B cell (primary cell): ENCODE measurements around the gene GORASP1. TPM values are rescaled to one million over a fixed set of nuclear protein-coding genes. Genes with fewer than 3 reads are reported as not detected.

ENCODE experiments used
- ATAC-seq: fragments of 200-7000 bp; cut with Tn5 transposase; one replicate; pipeline ENCODE4 v1.10.0; 2021; ENCODE audit warnings: low read depth, mild to moderate bottlenecking, moderate number of reproducible peaks, moderate library complexity
- CTCF ChIA-PET: fragments of 350-600 bp; sonication (Branson Sonifier 250); formaldehyde crosslinking; loops from one replicate; lab custom pipeline; 2021; ENCODE audit warnings: antibody characterized with exemption, inconsistent platforms; lab: Charles Lee
- POLR2A ChIA-PET: fragments of 350-600 bp; sonication (Branson Sonifier 250); formaldehyde crosslinking; loops from one replicate; lab custom pipeline; 2021; ENCODE audit warnings: antibody characterized with exemption; lab: Charles Lee
- DNase-seq: peaks from one replicate; pipeline ENCODE4 v3.0.0; 2013
- H2AFZ ChIP-seq: 2 replicates; pipeline ENCODE4 v1.6.1; 2012; ENCODE audit warnings: mild to moderate bottlenecking, low read depth, low read length; ENCODE audit not compliant: insufficient read depth, poor library complexity, severe bottlenecking
- H3K27ac ChIP-seq, 2 donors: 1 replicate in 1 of 2; 2 replicates in 1 of 2; pipeline ENCODE4 v1.5.1; 2012 to 2013; ENCODE audit warnings: low read length in 2 of 2, mild to moderate bottlenecking in 2 of 2, moderate library complexity in 1 of 2
- H3K27me3 ChIP-seq, 4 experiments: fragments of 200-600 bp in 1 of 4; sonication (generic) in 1 of 4; replicated peaks in 1 of 4; 1 replicate in 2 of 4; 2 replicates in 2 of 4; pipeline versions ENCODE4 v1.6.1 to v1.7.0; 2013 to 2016; ENCODE audit warnings: low read length in 3 of 4, mild to moderate bottlenecking in 2 of 4, mixed read lengths in 1 of 4, moderate library complexity in 1 of 4; ENCODE audit not compliant: insufficient read depth in 4 of 4, control insufficient read depth in 3 of 4; ENCODE audit errors: control extremely low read depth in 1 of 4
- H3K36me3 ChIP-seq, 2 experiments: replicated peaks in 1 of 2; 1 replicate in 1 of 2; 2 replicates in 1 of 2; pipeline versions ENCODE4 v1.6.1 to v1.7.1; 2013; ENCODE audit warnings: low read length in 1 of 2; ENCODE audit not compliant: insufficient read depth in 2 of 2, control insufficient read depth in 1 of 2; ENCODE audit errors: control extremely low read depth in 1 of 2, extremely low read depth in 1 of 2
- H3K4me1 ChIP-seq, 2 donors: fragments of 200-600 bp in 1 of 2; sonication (generic) in 1 of 2; 1 replicate in 1 of 2; 2 replicates in 1 of 2; pipeline versions ENCODE4 v1.5.1 to v1.6.1; 2013 to 2017; ENCODE audit warnings: low read length in 2 of 2; ENCODE audit not compliant: control insufficient read depth in 2 of 2, insufficient read depth in 2 of 2
- H3K4me2 ChIP-seq: replicated peaks from 2 replicates; pipeline ENCODE3; 2012; ENCODE audit warnings: mild to moderate bottlenecking, low read depth, low read length; ENCODE audit not compliant: poor library complexity, severe bottlenecking
- H3K4me3 ChIP-seq, 5 experiments: fragments of 200-600 bp in 1 of 5; sonication (generic) in 1 of 5; 1 replicate in 3 of 5; 2 replicates in 2 of 5; pipeline versions ENCODE4 v1.5.1 to v1.7.0; 2011 to 2016; ENCODE audit warnings: low read length in 4 of 5, mild to moderate bottlenecking in 4 of 5, low read depth in 2 of 5, control low read depth in 1 of 5, moderate library complexity in 1 of 5; ENCODE audit not compliant: insufficient read depth in 1 of 5; ENCODE audit errors: control extremely low read depth in 1 of 5, extremely low read depth in 1 of 5
- H3K79me2 ChIP-seq: fragments of 200-600 bp; sonication (generic); one replicate; pipeline ENCODE4 v1.6.0; 2016; ENCODE audit warnings: low read length; ENCODE audit not compliant: control insufficient read depth, insufficient read depth
- H3K9ac ChIP-seq: fragments of 200-600 bp; sonication (generic); 2 replicates; pipeline ENCODE4 v1.6.1; 2017; ENCODE audit warnings: mild to moderate bottlenecking, low read length, moderate library complexity
- H3K9me3 ChIP-seq, 3 donors: one replicate each; pipeline versions ENCODE4 v1.6.1 to v1.7.1; 2013; ENCODE audit warnings: low read length in 2 of 3; ENCODE audit not compliant: control insufficient read depth in 2 of 3, insufficient read depth in 1 of 3; ENCODE audit errors: control extremely low read depth in 1 of 3
- H4K20me1 ChIP-seq: 2 replicates; pipeline ENCODE4 v1.6.0; 2012; ENCODE audit warnings: mild to moderate bottlenecking, low read length; ENCODE audit not compliant: insufficient read depth, control insufficient read depth, poor library complexity, severe bottlenecking
- H3K27ac Mint-ChIP-seq: one replicate; pipeline ENCODE4 v1.8.0; 2021; ENCODE audit warnings: mixed read lengths
- H3K27me3 Mint-ChIP-seq: one replicate; pipeline ENCODE4 v1.8.0; 2021; ENCODE audit warnings: mixed read lengths
- H3K4me1 Mint-ChIP-seq: one replicate; pipeline ENCODE4 v1.8.0; 2021; ENCODE audit warnings: mixed read lengths
- H3K4me3 Mint-ChIP-seq: one replicate; pipeline ENCODE4 v1.8.0; 2021; ENCODE audit warnings: mixed read lengths
- H3K9me3 Mint-ChIP-seq: one replicate; pipeline ENCODE4 v1.8.0; 2022; ENCODE audit warnings: mixed read lengths; ENCODE audit not compliant: insufficient read depth
- CTCF ChIP-seq: fragments of 200-600 bp; IDR thresholded peaks from one replicate; pipeline ENCODE4 v1.8.0; 2022; ENCODE audit warnings: antibody characterized with exemption, mild to moderate bottlenecking
- EZH2 ChIP-seq: IDR thresholded peaks from 2 replicates; pipeline ENCODE4 v1.6.1; 2012; ENCODE audit warnings: borderline replicate concordance, low read depth, mild to moderate bottlenecking, moderate library complexity, low read length; ENCODE audit not compliant: insufficient read depth, poor library complexity, severe bottlenecking
- WGBS: methylation state at CpG from one replicate; pipeline ENCODE4 v1.1.5; 2013; ENCODE audit warnings: missing lambda C conversion rate; ENCODE audit not compliant: insufficient coverage; 5-methylcytosine and 5-hydroxymethylcytosine counted together
- intact Hi-C: fragments of 100-400 bp; cut with micrococcal nuclease; formaldehyde crosslinking; loops from one replicate; pipeline ENCODE4 v1.10.0; 2022
- polyA plus RNA-seq: library from polyadenylated mRNA; depleted of rRNA; stranded (reverse); fragments of >200 nt; gene quantifications from 2 replicates; pipeline ENCODE4 v1.2.3, GENCODE V29; 2012
- total RNA-seq, 2 donors: library from RNA; stranded (reverse); fragments of 120-200 nt in 1 of 2; gene quantifications; 1 replicate in 1 of 2; 2 replicates in 1 of 2; pipeline versions ENCODE4 v1.2.3 to v1.2.4, GENCODE V29; 2013 to 2022

The GORASP1 gene
- total and polyA plus RNA-seq, 2 donors (not counting 1 experiment from before 2014, with no cell fraction given), result 81.7 to 84.0 TPM

DNA sequence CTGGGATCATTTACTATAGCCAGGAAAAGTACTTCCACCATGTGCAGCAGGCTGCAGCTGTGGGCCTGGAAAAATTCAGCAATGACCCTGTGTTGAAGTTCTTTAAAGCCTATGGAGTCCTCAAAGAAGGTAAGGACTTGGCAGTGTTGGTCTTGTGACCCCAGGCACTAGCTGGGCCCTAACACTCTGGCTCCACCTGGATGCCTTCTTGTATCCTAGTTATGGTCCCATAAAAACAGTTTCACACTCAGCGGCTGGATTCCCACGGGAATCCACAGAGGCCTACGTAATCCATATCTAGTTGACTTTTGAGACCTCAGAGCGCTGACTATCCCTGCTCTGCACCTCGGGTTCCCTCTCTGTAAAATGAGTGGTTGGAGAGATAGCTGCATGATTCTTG is 1.7 kb upstream of the GORASP1 start:
- ATAC-seq (no peak), DNase-seq (no peak)
- H3K4me3 ChIP-seq, result no peak overlapping the region
- no peaks in the 10 kb centered on the region for H3K9me3 ChIP-seq
- H3K79me2 ChIP-seq, result peaks cover 34% of the 10 kb centered on the region
- peaks cover 0 to 35% of the 10 kb centered on the region in 2 experiments for H3K36me3 ChIP-seq
- H3K27me3 ChIP-seq, result no peaks in the 10 kb centered on the region
- peaks cover 41 to 50% of the 10 kb centered on the region in 2 donors for H3K4me1 ChIP-seq
- ChIA-PET POLR2A (interaction anchor here (0.7 to 1.8 kb wide), 2 partner anchors 39 to 80 kb away, joined by 3 to 10 read pairs; no protein-coding TSS in a partner anchor), CTCF (interaction anchor here (0.5 to 5.0 kb wide), 12 partner anchors 8 to 183 kb away, joined by 3 to 26 read pairs (median 6); no protein-coding TSS in a partner anchor)
- intact Hi-C loops, result loop anchor here (2.0 to 10.0 kb wide), 3 partner anchors 180 to 974 kb away; partner anchors contain the start of genes ACAA1, MYD88 and SLC25A38
- no peak overlapping the region for H3K9ac ChIP-seq
- H2AFZ ChIP-seq, result no peak overlapping the region
- H3K4me1 Mint-ChIP-seq, result peaks cover 52% of the 10 kb centered on the region
- 97% methylated on average over 5 of the region's 5 CpGs for WGBS
- peak overlapping the region; percentile 90 for H3K27ac Mint-ChIP-seq
- peaks cover 13% of the 10 kb centered on the region for H4K20me1 ChIP-seq
- H3K4me3 Mint-ChIP-seq, result peak overlapping the region; percentile 93
- H3K27me3 Mint-ChIP-seq, result no peaks in the 10 kb centered on the region
- H3K4me2 ChIP-seq, result peak overlapping the region; percentile 92
- H3K27ac ChIP-seq, result peak overlapping the region in 1 of 2 donors; percentile 61
- TF ChIP-seq CTCF, result no peak
- no peak for TF ChIP-seq EZH2
- no peaks in the 10 kb centered on the region for H3K9me3 Mint-ChIP-seq

DNA sequence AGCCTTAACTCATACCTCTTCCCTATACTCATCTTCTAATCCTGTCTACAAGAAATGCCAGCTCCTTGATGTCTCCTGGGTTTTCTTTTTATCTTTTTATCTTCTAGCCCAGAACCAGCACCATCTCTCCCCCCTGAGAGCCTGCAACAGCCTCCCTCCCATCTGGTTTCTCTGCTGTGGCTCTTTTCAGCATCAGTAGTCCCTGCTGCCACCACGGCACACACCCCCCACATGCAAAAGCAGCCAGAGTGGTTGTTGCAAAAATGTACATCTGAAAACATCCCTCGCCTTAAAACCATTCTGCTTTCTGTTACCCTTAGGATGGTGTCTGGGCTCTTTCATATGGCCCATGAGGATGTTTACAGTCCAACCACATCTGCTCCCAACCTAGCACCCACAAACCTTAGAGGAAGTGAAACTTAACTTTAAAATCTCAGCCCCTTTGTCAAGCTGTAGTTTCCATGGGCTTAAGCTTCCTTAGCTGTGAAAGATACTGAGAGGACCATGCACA is 828 bp upstream of the GORASP1 start:
- peaks cover 58% of the 10 kb centered on the region for H3K4me1 Mint-ChIP-seq
- ATAC-seq, result peak; percentile 79
- WGBS, result 0% methylated on average over 1 of the region's 2 CpGs

More for the DNA sequence above, 828 bp upstream of the GORASP1 start:
- Histone ChIP-seq H3K4me2 (peak overlapping the region; percentile 92), H4K20me1 (peaks cover 19% of the 10 kb centered on the region), H2AFZ (peak overlapping the region; percentile 96), H3K79me2 (peaks cover 40% of the 10 kb centered on the region), H3K9ac (peak overlapping the region; percentile 97), H3K27ac (peak overlapping the region; percentile 63 to 88), H3K27me3 (no peaks in the 10 kb centered on the region), H3K4me3 (peak overlapping the region; percentile 63 to 99 (median 96)), H3K9me3 (no peaks in the 10 kb centered on the region), H3K36me3 (peaks cover 0 to 35% of the 10 kb centered on the region in 2 experiments), H3K4me1 (peaks cover 41 to 50% of the 10 kb centered on the region in 2 donors)
- intact Hi-C loops, result loop anchor here (1.0 to 10.0 kb wide), 7 partner anchors 13 to 973 kb away; partner anchors contain the start of genes ACAA1, MYD88 and SLC25A38
- ChIA-PET CTCF (interaction anchor here (0.9 to 5.0 kb wide), 14 partner anchors 8 to 184 kb away, joined by 3 to 26 read pairs (median 4); no protein-coding TSS in a partner anchor), POLR2A (interaction anchor here (0.7 to 2.2 kb wide), 8 partner anchors 9 to 180 kb away, joined by 3 to 10 read pairs (median 4); no protein-coding TSS in a partner anchor)
- H3K27ac Mint-ChIP-seq, result peak overlapping the region; percentile 90
- DNase-seq, result peak; percentile 88
- no peaks in the 10 kb centered on the region for H3K27me3 Mint-ChIP-seq
- H3K9me3 Mint-ChIP-seq, result no peaks in the 10 kb centered on the region
- peak overlapping the region; percentile 93 for H3K4me3 Mint-ChIP-seq
- no peak for TF ChIP-seq EZH2
- no peak for TF ChIP-seq CTCF
